Parietal lobe (tissue), 2 donors: ENCODE measurements around the gene PSMA4. TPM values are rescaled to one million over a fixed set of nuclear protein-coding genes. Genes with fewer than 3 reads are reported as not detected.

Experiments
- small RNA-seq: library from RNA; depleted of rRNA; stranded (forward); fragments of <200 nt; gene quantifications from one replicate; pipeline ENCODE3, GENCODE V24; 2014; ENCODE audit warnings: low replicate concordance
- total RNA-seq: library from RNA; depleted of rRNA; stranded (reverse); fragments of >200 nt; gene quantifications from one replicate; pipeline ENCODE4 v1.2.3, GENCODE V29; 2014

The PSMA4 gene
- 109 TPM for total RNA-seq

DNA sequence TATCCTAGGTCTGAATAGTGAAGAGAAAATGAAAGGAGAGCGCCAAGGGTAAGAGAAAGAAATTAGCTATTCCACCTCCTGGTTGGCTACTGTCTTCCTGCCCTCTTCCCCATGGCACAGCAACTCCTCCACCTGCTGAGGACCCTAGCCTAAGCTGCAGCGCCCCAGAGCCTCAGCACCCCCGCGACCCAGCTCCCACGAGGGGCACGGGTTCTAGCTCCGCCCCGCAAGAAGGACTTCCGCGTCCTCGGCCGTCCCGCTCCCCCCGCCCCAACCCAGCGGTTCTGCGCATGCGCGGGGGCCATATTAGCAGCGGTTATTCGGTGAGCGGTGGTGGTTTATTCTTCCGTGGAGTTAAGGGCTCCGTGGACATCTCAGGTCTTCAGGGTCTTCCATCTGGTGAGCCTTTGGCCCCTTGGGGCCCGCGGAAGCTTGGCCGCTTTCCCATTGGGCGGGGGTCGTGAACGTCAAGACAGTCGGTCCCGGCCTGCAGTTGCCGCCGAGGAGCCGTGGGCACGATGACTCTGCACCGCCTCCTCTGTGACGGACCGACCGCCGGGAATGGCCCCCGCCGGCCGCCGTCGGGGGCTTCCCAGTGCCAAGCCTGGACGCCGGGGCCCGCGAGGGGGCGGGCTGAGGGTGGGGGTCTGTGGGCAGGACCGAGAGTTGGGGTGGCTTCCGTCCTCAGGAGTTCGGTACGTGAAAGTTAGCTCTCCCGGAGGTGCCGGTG, at the start of gene PSMA4:
Gene PSMA4 (plus strand): TSS at position 304 of the 730 bp plus-strand sequence. CDS start 1,484 bp downstream, outside the sequence.

DNA sequence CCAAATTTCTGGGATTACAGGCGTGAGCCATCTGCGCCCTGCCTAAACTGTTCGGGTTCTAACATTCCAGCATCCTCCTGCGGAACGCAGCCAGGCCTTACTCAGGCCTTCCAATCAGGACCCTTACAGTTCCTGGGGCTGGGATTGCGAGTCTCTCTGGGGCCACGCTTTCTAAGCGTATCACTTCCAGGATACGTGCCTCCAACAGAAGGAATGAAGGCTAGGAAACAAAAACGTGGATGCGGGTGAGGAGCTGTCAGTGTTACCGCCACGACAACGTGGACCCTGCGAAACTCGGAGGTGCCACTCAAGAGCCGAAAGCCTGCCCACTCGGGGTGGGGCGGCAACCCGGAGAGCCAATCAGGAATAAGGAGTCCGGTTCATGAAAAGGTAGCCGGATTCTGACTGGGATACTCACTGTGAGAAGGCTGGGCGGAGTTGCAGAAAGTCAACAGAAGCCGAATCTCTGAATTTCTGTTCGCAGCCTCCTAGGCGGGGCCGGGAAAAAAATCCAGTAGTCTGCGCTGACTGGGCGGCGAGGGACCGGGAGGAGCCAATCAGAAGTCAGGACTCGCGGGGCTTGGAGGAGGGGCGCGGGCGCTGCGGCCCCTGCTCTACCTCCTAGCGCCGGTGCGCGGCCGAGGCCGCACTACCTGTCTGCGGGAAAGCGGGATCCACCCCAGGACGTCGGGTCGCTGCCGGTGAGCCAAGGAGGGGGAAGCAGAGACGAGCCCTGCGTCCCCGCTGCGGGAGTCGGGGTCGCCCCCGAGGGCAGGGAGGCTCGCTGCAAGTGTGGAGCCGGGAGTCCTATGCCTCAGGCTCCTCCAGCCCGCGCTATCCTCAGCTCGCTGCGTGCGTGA, 33.0 kb upstream of the PSMA4 start, which contains the start of gene HYKK:
Gene HYKK (plus strand): TSS at position 607 of the 860 bp plus-strand sequence. CDS start 5,512 bp downstream, outside the sequence.

DNA sequence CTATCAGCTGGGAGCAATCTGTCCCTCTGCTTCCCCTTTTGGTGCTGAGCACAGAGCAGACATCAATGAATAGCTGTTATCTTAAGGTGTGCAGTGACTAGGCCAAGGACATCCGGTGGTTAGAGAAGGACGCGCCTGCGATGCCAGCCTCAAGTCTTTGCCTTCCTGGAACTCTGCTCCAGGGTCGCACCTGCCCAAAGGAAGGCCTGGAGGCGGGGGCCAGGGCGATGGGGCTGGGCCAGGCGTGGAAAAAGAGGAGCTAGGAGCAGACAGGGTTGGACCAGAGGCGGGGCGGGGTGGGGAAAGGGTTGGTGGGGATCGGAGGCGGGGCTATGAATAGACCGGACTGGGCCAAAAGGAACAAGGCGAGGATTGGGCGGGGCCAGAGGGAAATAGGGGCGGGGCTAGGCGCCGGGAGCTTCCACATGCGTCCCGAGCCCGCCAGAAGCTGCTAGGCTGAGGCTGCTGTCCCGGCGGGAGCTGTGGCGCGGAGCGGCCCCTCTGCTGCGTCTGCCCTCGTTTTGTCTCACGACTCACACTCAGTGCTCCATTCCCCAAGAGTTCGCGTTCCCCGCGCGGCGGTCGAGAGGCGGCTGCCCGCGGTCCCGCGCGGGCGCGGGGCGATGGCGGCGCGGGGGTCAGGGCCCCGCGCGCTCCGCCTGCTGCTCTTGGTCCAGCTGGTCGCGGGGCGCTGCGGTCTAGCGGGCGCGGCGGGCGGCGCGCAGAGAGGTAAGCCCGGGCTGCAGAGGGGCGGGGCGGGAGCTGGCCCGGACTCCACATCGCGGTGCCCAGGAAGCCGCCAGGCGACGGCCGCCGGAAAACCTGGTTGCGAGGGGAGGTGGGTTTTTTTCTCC, 25.1 kb downstream of the PSMA4 start, which contains the start of gene CHRNA5:
Gene CHRNA5 (plus strand): TSS at position 424 of the 854 bp plus-strand sequence. CDS start 200 bp downstream, at position 624.

Small RNAs within 50 kb of the gene (small RNA-seq; reads per million reads assigned to genes)
- gene AC067863.2, result not detected

Other genes starting within 250 kb of the PSMA4 start
- 79.5 TPM for gene SKIC8, start 240.8 kb upstream of the PSMA4 start, total RNA-seq
- 5.3 TPM for gene CRABP1, start 200.1 kb upstream of the PSMA4 start, total RNA-seq
- gene IREB2, start 102.2 kb upstream of the PSMA4 start, total RNA-seq, result 92.6 TPM
- gene HYKK, start 32.9 kb upstream of the PSMA4 start, total RNA-seq, result 1.3 TPM
- gene CHRNA5, start 25.1 kb downstream of the PSMA4 start, total RNA-seq, result 6.6 TPM
- gene CHRNA3, start 80.6 kb downstream of the PSMA4 start, total RNA-seq, result 0.31 TPM
- 0.94 TPM for gene CHRNB4, start 100.8 kb downstream of the PSMA4 start, total RNA-seq